ENCODE data around the gene BRME1.

BRME1 gene

GRCh38 chr19:13865571-13866462 is 40.1 kb downstream of the BRME1 start:
- DNase-seq (ENCODE audit: low read depth): no peak
- TF ChIP-seq CTCF (conservative IDR thresholded peaks at IDR 0.05; ENCODE audit: low read length): no peak
- peak overlapping the region; percentile 63 for H3K4me3 ChIP-seq (ENCODE audit: low read length)

- DNase-seq (ENCODE audit: low read depth): no peak
- no peak for TF ChIP-seq CTCF (conservative IDR thresholded peaks at IDR 0.05; ENCODE audit: low read length)
- peak overlapping the region; percentile 63 for H3K4me3 ChIP-seq (ENCODE audit: low read length)
Observed at GRCh38 chr19:13864667-13865570, 41.0 kb downstream of the BRME1 start.

- no peak overlapping the region; the same call in 1 of the 2 replicates for H3K4me3 ChIP-seq (ENCODE audit: low read length)
- TF ChIP-seq CTCF (conservative IDR thresholded peaks at IDR 0.05; ENCODE audit: low read length): no peak
- DNase-seq (ENCODE audit: low read depth): no peak
Observed at GRCh38 chr19:13864046-13864666, 41.8 kb downstream of the BRME1 start.

- peak; percentile 95 for DNase-seq (ENCODE audit: low read depth)
- H3K4me3 ChIP-seq (ENCODE audit: low read length): peak overlapping the region; percentile 57
- peak; percentile 77 for TF ChIP-seq CTCF (conservative IDR thresholded peaks at IDR 0.05; ENCODE audit: low read length)
Observed at GRCh38 chr19:13861714-13862531, 44.0 kb downstream of the BRME1 start.

- TF ChIP-seq CTCF (conservative IDR thresholded peaks at IDR 0.05; ENCODE audit: low read length): no peak
- H3K4me3 ChIP-seq (ENCODE audit: low read length): peak overlapping the region; percentile 57
- DNase-seq (ENCODE audit: low read depth): peak; percentile 60
Observed at GRCh38 chr19:13861392-13861713, 44.6 kb downstream of the BRME1 start.

- no peak for TF ChIP-seq CTCF (conservative IDR thresholded peaks at IDR 0.05; ENCODE audit: low read length)
- peak overlapping the region; percentile 57 for H3K4me3 ChIP-seq (ENCODE audit: low read length)
- DNase-seq (ENCODE audit: low read depth): no peak
Observed at GRCh38 chr19:13860679-13861391, 45.1 kb downstream of the BRME1 start.
